ENCODE data around the gene PIK3R1.
"Not testable (repeated sequence)": the region's sequence is repeated elsewhere in the genome, so short reads cannot be mapped to it uniquely, and the experiment has no call there.

PIK3R1 gene

DNA sequence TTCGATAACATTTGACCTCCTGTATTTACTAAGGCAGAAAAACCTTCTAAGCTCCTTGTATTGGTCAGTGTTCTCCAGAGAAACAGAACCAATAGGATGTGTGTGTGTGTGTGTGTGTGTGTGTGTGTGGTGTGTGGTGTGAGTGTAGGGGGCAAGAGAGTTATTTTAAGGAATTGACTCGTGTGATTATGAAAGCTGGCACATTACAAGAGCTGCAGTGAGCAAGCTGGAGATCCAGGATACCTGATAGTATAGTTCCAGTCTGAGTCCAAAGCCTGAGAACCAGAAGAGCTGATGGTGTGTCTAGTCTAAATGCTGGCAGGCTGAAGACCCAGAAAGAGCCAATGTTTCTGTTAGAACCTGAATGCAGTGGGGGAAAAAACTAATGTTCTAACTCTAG is 21.2 kb upstream of the PIK3R1 start:
- no peak for DNase-seq

DNA sequence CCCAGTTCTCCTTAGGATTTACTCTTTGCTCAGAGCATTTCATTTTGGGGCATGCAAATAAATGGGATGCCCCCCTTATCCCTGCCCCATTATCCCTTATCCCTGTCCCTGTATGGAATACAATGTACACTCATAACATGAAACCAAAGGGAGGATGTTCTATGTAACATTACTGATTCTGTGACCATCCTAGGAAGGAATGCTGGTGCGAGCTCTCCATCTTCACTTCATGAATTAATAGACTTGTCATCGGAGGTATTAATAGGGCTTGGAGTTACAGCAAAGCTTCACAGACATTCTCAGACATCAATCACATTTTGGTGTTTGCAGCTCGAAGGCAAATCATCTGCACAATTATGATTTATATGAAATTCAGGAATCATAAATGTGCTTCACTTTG is 20.4 kb upstream of the PIK3R1 start:
- DNase-seq, result no peak

DNA sequence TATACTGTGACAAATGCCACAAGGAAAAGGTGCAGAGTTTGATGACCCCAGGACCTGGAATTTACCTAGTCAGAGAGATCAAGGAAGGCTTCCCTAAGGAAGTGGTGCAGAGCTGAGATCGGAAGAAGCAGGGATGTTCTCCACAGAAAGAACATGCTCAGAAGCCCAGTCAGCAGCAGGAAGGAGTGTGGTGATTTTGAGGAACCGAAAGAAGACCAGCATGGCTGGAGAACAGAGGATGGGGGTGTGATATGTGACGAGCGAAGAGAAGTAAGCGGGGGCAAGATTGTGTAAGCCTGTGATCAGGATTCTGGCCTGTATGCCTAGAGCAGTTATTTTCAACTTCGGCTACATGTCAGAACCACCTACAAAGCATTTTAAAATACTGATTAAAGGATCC is 18.7 kb upstream of the PIK3R1 start:
- no peak for DNase-seq

DNA sequence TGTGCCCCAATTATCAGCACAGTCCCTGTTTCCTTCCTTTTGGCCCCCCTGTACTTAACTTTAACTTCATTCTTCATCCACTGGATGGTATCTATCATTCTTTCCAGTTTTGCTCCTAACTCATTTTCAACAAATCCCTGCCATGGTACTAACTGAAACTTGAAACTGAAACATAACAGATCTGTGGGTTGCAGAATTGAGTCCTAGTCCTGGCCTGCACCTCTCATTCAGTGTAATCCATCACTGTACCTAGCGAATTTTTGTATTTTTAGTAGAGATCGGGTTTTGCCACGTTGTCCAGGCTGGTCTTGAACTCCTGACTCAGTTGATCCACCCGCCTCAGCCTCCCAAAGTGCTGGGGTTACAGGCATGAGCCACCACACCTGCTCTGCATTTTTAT is 15.3 kb upstream of the PIK3R1 start:
- DNase-seq, result no peak

DNA sequence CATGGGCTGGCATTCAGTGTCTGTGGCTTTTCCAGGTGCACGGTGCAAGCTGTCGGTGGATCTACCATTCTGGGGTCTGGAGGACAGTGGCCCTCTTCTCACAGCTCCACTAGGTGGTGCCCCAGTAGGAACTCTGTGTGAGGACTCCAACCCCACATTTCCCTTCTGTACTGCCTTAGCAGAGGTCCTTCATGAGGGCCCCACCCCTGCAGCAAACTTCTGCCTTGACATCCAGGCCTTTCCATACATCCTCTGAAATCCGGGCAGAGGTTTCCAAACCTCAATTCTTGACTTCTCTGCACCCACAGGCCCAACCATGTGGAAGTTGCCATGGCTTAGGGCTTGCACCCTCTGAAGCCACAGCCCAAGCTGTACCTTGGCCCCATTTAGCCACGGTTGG is 4.9 kb upstream of the PIK3R1 start:
- not testable (repeated sequence) for DNase-seq

DNA sequence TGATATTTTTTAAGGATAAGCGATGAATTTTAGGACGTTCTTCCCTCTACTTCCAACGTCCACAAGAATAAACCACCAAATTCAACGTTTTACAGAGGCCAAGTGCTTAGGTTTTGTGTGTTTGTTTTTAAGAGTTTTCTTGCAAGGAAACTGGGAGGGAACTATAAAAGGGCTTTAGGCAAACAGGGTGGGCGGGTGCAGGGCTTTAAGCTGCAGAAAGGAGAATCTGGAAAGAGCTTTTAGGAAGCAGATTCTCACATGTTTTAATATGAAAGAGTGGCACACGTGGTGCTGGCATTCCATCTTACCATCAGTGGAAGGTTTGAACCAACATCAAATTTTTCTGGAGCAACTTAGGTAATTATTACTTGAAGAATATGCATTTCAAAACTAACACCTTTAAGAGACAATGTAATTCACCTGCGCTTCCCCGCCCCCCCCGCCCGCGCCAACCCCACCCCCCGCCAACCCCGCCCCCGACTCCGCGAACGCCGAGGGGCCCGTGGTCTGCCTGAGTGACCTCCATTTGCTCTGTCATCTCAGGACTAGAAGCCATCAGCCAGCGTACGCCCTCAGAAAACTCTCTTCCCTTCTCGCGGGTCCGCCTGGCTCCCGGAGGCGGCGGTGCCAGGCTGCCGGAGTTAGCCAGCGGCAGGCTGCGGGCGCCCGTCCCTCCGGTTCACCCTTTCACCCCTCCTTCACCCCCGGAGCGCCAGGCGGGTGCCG is 911 bp upstream of the PIK3R1 start:
- no peak for DNase-seq

DNA sequence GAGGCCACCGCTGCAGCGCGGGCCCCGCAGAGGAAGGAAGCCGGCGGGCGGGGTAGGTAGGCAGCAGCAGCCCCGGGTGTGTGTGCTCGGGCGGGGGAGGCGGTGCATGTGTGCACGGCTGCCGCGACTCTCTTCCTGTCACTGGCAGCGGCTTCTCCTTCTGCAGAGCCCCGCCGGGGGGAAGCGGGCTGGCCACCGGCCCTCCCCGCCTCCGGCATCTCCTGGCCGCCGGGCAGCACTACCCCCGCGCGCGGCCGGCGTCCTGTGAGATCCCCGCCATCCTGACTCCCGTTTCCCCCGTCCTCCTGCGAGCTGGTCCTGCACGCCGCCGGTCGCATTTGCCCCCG is 315 bp downstream of the PIK3R1 start:
- DNase-seq, result no peak

DNA sequence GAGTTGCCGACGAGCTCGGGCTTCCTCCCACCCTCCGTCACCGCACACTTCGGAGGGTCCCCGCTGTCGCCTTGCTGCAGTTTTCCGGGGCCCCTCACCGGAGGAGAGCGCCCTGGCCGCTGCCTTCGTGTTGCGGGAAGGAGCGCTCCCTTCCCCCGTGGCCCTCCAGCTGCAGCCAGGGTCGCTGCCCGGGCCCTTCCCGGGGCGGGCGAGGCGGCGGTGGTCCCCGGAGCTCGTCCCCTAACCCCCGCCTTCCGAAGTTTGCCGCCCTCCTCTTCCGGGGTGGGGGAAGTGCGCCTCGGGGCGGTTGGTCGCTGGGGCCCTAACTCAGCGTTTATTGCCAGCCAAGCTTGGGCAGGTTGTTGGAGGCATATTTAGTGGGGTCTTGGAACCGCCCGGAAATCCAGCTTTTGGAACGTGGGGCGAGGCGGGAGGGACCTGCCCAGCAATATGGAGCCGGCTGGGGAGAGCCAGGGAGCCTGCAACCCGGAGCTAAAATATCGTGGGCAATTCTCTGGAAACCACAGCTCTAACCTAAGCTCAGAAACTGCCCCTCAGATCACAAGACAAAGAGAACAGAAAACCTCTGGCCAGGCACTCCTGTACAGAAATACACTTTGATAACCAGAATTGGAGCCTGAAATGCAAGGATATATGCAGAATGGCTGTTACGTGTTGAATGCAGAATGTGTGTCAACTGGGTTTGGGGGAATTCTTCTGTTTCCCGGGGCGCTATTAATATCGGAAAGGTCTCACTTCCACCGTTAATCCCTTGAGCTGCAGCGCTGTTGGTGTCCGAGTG is 890 bp downstream of the PIK3R1 start:
- peak; percentile 38 for DNase-seq

DNA sequence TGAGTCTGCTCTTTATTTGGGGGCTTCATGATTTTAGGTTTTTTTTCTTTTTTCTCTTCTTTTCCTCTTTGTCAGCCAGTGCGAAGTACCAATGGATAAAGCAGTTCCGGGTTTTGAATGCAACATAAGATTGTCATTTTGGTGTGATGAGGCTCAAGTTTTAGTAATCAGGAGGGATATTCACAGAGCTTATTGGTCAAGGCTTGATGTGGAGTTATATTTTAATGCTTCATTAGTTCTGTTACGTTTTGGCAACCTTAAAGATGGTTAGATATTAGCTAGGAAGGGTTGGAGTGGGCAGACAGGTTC is 1.4 kb downstream of the PIK3R1 start:
- no peak for DNase-seq

DNA sequence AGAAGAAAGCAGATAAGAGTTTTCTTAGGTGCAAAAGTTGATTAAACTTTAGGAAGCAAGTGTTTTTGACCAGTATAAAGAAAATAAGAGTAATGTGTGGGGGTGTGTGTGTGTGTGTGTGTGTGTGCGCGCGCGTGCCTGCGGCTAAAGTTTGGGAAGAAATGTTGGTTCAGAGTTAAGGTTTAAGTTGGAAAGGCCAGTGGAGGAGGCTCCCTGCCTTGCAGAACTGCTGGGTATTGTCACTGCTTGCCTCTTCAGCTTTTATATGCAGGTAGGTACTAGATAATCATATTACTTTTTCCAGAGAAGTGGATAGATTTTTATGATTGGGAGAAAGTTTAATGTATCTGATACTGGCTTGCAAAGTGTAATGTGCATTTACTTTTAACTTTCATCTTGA is 2.0 kb downstream of the PIK3R1 start:
- no peak for DNase-seq

DNA sequence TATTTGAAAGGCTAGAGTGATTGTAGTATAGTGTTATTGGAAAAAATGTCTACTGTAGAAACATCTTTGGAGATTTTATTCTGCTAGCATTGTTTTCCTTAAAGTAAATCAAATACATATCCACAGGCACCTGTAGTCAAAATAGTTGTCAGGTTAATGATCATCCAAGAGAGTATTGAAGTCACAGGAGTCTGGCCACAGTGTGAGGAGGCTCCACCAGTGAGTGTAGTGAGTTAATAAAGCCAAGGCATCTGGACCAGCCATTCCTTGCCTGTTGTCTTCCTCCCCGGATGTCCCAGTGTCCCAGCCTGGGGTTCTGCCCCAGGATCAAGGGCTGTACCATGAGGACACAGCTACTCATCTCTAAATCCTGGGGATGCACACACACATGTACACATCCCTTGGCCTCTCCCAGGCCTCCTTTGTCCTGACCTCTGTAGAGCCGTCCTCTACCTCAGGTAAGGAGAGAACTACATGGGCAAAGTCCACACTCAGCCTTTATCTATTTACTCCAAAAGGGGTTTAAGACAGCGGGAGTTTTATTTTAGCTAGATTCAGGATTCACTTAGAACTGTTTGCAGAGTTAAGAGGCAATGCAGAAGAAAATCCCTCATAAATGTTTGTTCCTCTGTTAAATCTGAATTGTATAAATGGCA is 3.7 kb downstream of the PIK3R1 start:
- DNase-seq, result no peak

DNA sequence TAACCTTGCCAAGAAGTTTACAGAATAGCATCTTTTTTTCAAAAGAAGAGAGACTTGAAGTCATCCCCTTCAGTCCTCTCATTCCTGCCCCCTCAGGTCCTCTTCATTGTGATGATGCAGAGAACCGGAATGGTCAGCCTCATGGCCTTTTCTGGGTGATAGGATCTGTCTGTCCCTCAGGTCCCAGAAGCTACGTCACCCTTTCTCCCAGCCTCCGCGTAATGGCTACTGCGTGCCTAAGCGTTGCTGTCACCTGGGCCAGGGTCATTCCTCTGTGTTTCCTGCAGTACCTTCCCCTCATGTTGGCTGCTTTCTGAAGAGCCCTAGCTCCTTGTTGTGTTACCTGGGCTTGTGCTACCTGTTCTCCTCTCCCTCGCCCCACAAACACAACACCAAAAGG is 4.7 kb downstream of the PIK3R1 start:
- no peak for DNase-seq

DNA sequence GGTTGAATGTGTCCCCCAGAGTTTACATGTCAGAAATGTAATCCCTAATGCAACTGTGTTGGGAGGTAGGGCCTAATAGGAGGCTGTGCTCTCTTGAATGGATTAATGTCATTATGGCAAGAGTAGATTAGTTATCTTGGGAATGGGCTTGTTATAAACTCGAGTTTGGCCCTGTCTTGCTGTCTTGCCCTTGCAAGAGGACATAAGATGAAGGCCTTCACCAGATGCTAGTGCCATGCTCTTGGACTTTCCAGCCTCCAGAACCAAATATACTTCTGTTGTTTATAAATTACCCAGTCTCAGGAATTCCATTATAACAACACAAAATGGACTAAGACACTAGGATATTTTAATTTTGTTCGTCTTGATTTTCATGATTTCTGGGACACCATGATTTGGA is 5.4 kb downstream of the PIK3R1 start:
- no peak for DNase-seq

DNA sequence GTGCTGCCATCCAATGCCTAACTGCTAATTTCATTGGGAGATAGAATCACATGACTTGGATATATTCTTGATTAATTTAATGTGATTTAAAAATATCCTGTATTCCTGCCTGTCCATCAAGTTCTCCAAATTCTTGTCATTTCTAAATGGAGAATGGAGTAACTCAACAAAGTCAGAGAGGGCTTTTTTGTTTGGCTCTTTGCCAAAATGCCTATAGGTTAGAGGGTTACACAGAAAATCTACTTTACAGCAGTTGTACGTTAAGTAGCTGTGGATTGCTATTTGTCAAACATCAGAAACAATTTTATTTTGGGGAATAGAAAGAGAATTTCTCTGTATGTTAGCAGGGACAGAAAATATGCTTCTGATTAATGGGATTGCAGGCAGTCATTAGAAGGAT is 5.9 kb downstream of the PIK3R1 start:
- no peak for DNase-seq

DNA sequence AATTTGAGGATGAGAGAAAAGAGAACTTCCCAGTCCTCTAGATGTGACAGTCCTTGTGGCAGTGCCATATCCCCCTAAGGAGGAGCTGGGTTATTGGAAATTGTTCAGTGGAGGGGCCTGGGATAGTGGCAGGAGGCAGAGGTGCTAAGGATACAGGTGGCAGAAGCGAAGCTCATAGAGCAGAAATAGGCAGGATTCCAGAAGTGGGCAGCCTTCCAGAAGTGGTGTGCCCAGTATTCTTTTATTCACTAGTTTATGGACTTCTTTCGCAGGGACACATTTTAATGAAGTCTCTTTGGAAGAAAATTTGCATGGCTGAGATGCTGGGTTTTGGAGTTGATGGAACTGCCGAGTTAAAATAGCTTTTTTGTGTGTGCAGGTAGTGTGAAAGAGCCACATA is 6.8 kb downstream of the PIK3R1 start:
- no peak for DNase-seq

DNA sequence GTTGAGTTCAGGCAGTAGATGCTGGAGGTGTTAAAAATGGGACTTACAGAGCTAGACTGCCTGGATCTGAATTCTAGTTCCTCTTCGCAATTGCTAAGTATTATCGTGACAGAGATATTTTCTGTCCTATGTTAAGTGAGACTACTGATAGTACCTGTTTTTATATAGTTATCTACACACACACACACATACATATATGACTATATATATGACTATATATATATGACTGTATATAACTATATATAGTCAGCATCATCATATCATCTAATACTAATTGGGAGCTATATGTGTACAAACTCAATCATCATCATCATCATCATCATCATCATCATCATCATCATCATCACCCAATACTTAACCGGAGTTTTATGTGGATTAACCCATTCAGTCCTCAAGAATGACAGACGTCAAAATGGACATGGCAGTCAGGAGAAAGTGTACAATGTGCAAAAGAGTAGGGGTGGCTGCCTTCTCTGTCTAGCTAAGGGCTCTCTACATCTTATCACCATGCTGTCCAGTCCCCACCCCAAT is 7.3 kb downstream of the PIK3R1 start:
- no peak for DNase-seq

DNA sequence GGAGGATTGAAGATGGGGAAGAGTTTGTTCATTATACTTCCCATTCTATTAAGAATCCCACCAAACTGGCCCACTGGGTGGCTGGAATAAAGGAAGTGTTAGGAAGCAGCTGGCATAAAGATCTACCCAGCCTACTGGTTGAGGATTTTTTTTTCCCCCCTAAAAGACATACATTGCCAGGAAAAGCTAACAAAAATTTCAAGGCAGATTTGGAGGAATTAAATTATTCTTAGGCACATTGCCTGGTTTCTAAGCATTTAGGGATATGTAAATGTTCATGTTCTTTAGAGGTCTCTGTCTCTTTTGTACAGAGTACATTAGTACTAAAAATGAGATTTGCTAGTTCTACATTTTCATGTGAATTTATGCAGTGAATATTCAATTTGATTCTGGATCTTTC is 8.3 kb downstream of the PIK3R1 start:
- DNase-seq, result no peak

DNA sequence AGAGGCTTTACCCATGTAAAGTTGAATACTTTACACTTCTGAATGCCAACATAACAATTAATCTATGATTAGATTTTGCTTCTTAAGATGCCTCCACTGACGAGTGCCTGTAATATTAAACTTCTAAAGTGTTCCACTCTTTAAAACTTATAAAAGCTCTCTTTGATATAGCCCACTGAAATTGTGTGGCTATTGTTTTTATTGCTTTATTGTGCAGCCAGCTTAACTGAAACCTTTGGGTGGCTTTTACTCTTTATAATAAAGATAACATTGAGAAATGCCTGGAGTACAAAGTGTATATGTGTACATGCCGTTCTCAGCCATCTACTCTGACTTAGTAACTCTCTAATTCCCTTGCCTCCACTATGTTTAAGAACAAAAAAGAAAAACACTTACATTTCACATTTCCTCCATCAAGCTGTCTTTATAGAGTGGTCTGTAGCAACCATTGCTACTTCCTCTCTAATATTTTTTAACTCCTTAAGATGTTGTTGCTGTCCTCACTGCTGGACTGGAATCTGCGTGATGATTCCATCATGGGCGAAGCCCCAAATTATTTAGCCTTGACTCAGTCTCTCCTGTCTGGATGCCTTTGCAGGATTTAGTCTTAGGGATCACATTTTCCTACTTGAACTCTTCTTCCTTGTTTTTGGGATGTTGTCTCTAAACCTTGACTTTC is 9.1 kb downstream of the PIK3R1 start:
- DNase-seq, result no peak

DNA sequence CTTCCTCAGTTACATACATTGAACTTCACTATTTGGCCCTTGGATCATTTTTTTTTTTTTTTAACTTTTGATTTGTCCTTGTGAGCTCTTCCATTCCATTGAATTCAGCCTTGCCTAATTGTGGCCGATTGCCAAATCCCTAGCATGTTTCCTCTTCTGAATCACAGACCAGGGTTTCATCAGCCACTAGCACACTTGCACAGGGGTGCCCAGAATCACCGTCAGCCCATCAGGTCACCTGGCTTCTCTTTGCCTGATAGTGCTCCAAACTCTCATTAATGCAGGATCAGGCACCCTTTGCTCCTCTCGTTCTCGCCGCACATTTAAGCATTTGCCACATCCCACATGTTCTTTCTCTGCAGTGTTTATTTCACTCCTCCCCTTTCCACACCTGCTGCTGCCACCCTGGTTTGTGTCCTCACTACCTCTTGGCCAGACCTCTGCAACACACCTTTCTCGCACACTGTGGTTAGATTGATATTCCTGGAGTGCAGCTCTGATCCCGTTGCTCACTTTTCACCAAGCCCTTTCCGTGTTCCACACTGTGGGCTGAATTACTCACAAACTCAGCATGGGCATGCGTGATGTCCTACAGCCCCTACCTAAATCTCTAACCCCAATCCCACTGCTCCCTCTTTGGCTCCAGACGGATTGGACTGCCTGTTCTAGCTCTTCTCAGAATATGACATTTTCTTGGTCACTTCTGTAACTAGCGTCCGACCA is 9.8 kb downstream of the PIK3R1 start:
- no peak for DNase-seq

DNA sequence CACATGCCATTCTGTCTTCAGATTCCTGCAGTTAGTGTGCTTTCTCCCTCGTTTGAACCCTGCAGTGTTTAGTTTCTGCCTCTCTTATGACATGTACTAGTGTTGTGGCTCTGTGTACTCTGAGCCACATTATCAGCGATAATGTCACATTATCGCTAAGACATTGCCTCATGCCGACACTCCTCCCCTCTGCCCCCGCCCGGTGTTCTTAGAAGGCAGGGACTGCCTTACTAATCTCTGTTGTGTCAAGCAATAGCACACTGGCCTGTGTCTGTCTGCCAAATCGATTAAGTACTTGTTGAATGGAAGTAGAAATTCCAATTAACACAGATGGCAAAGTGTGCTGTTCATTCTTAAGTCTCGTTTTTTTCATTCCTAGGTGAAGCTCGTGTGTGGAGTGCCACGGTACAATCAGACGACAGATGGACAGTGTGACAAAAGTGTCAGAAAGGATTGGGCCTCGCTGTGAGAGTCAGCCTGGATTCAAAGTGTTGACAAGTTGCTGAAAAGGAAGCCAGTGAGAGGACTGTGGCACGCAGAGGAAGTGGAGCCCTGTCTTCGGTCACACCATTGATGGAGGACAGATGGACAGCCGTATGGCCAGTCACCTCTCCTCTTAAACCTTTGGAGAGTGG is 10.5 kb downstream of the PIK3R1 start:
- DNase-seq, result peak; percentile 62

DNA sequence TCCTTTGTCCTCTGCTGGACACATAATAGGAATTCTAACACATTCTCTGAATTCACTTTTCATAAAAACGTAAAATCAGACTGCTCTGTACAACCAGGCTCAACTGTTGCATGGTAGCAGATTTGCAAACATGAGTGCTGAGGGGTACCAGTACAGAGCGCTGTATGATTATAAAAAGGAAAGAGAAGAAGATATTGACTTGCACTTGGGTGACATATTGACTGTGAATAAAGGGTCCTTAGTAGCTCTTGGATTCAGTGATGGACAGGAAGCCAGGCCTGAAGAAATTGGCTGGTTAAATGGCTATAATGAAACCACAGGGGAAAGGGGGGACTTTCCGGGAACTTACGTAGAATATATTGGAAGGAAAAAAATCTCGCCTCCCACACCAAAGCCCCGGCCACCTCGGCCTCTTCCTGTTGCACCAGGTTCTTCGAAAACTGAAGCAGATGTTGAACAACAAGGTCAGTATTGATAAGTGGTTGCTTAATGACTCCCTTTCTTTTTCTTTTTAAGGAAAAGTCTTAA is 11.1 kb downstream of the PIK3R1 start:
- DNase-seq, result no peak

DNA sequence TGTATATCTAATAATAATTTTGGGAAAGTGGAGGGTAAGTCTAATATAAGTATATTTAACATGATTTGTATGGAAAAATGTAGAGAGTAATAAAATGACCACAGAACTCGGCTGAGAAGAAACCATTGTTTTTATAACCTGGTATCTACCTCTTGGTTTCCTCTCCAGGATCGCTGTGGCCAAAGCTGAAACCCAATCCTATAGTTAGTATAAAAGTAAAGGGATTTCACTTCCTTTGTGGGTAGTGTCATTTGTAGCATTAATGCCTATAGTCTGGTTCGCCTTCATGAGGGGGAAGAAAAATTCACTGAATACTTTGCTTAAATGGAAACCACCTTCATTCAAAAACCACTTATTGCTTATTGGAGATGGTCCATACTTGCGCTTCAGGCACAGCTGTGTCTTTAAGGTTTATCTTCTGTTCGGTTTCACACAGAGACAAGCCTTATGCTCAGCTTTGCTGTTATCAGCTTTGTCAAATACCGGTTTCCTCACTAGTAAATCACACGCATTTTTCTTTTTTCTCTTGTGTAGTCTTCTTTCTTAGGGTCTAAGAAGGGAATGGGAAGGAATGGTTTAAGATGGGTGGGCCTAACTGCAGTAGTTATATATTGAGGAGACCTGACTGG is 12.1 kb downstream of the PIK3R1 start:
- no peak for DNase-seq
